GM21381 (cell line): ENCODE results near the gene BRD9.
"Not testable (repeated sequence)": the region's sequence is repeated elsewhere in the genome, so short reads cannot be mapped to it uniquely, and the experiment has no call there.

Source experiments
- ATAC-seq: cut with Tn5 transposase; IDR thresholded peaks from one replicate; pipeline ENCODE4 v1.9.1; 2021; ENCODE audit warnings: mild to moderate bottlenecking, moderate library complexity; ENCODE audit not compliant: unreplicated experiment

Gene BRD9

GRCh38 chr5:881551-881935, 11.1 kb downstream of the BRD9 start:
- no peak for ATAC-seq

GRCh38 chr5:880816-881550, 11.6 kb downstream of the BRD9 start:
- ATAC-seq = no peak

GRCh38 chr5:878677-879076, 13.9 kb downstream of the BRD9 start:
- not testable (repeated sequence) for ATAC-seq

- ATAC-seq = no peak
These were observed 14.5 kb downstream of the BRD9 start for GRCh38 chr5:878125-878524.

GRCh38 chr5:876398-877365, 15.9 kb downstream of the BRD9 start:
- no peak for ATAC-seq

- no peak for ATAC-seq
These were observed 16.7 kb downstream of the BRD9 start for GRCh38 chr5:875931-876330.

GRCh38 chr5:873328-873727, 19.3 kb downstream of the BRD9 start:
- no peak for ATAC-seq

GRCh38 chr5:872301-872700, 20.3 kb downstream of the BRD9 start:
- no peak for ATAC-seq

- no peak for ATAC-seq
These were observed 20.9 kb downstream of the BRD9 start for GRCh38 chr5:871596-872298.

- ATAC-seq = no peak
These were observed 21.6 kb downstream of the BRD9 start for GRCh38 chr5:870956-871355.

GRCh38 chr5:868428-869135, 24.0 kb downstream of the BRD9 start:
- no peak for ATAC-seq

- ATAC-seq = no peak
These were observed 25.2 kb downstream of the BRD9 start for GRCh38 chr5:867300-867870.

- ATAC-seq = no peak
These were observed 26.8 kb downstream of the BRD9 start for GRCh38 chr5:865771-866170.

- no peak for ATAC-seq
These were observed 27.5 kb downstream of the BRD9 start for GRCh38 chr5:865168-865521.

- no peak for ATAC-seq
These were observed 28.0 kb downstream of the BRD9 start for GRCh38 chr5:864492-865167.

- ATAC-seq = no peak
These were observed 29.3 kb downstream of the BRD9 start for GRCh38 chr5:863244-863805.

- ATAC-seq = no peak
These were observed 30.0 kb downstream of the BRD9 start for GRCh38 chr5:862367-863243.

- no peak for ATAC-seq
These were observed 30.9 kb downstream of the BRD9 start for GRCh38 chr5:861442-862366.
